ENCODE measurements around the gene EFCAB7.

The EFCAB7 gene

GRCh38 chr1:63615768-63616420 lies 92.6 kb downstream of the EFCAB7 start:
- Histone ChIP-seq H3K4me3 (ENCODE audit: low read depth in 1 of 5, low read length in 5 of 5) (no peak overlapping the region), H3K9me3 (ENCODE audit: control insufficient read depth in 5 of 5, low read length in 5 of 5) (no peaks in the 10 kb centered on the region), H3K27ac (ENCODE audit: low read depth, low read length) (no peak overlapping the region), H3K4me1 (ENCODE audit: control insufficient read depth in 5 of 5, insufficient read depth in 5 of 5, low read length in 5 of 5) (peaks cover 0 to 42% (median 22%) of the 10 kb centered on the region in 5 donors), H3K27me3 (ENCODE audit: control insufficient read depth in 5 of 5, insufficient read depth in 4 of 5, low read length in 5 of 5) (no peaks in the 10 kb centered on the region), H3K36me3 (ENCODE audit: control insufficient read depth in 5 of 5, insufficient read depth in 5 of 5, low read length in 5 of 5) (peaks cover 0 to 4% (median 0%) of the 10 kb centered on the region in 5 donors), H3K9ac (ENCODE audit: low read length in 5 of 5) (no peak overlapping the region)

- Histone ChIP-seq H3K4me3 (ENCODE audit: low read depth in 1 of 5, low read length in 5 of 5) (no peak overlapping the region), H3K4me1 (ENCODE audit: control insufficient read depth in 5 of 5, insufficient read depth in 5 of 5, low read length in 5 of 5) (peaks cover 0 to 42% (median 28%) of the 10 kb centered on the region in 5 donors), H3K36me3 (ENCODE audit: control insufficient read depth in 5 of 5, insufficient read depth in 5 of 5, low read length in 5 of 5) (peaks cover 0 to 4% (median 0%) of the 10 kb centered on the region in 5 donors), H3K9me3 (ENCODE audit: control insufficient read depth in 5 of 5, low read length in 5 of 5) (no peaks in the 10 kb centered on the region), H3K27me3 (ENCODE audit: control insufficient read depth in 5 of 5, insufficient read depth in 4 of 5, low read length in 5 of 5) (no peaks in the 10 kb centered on the region), H3K9ac (ENCODE audit: low read length in 5 of 5) (no peak overlapping the region), H3K27ac (ENCODE audit: low read depth, low read length) (no peak overlapping the region)
These were observed 94.1 kb downstream of the EFCAB7 start for GRCh38 chr1:63617450-63617849.

GRCh38 chr1:63618011-63618410 lies 94.7 kb downstream of the EFCAB7 start:
- no peaks in the 10 kb centered on the region for H3K9me3 ChIP-seq (ENCODE audit: control insufficient read depth in 5 of 5, low read length in 5 of 5)
- H3K27ac ChIP-seq (ENCODE audit: low read depth, low read length) = no peak overlapping the region
- H3K36me3 ChIP-seq (ENCODE audit: control insufficient read depth in 5 of 5, insufficient read depth in 5 of 5, low read length in 5 of 5) = peaks cover 0 to 4% (median 0%) of the 10 kb centered on the region in 5 donors
- peaks cover 0 to 42% (median 22%) of the 10 kb centered on the region in 5 donors for H3K4me1 ChIP-seq (ENCODE audit: control insufficient read depth in 5 of 5, insufficient read depth in 5 of 5, low read length in 5 of 5)
- no peak overlapping the region for H3K4me3 ChIP-seq (ENCODE audit: low read depth in 1 of 5, low read length in 5 of 5)
- no peak overlapping the region for H3K9ac ChIP-seq (ENCODE audit: low read length in 5 of 5)
- H3K27me3 ChIP-seq (ENCODE audit: control insufficient read depth in 5 of 5, insufficient read depth in 4 of 5, low read length in 5 of 5) = no peaks in the 10 kb centered on the region

- no peak overlapping the region for H3K27ac ChIP-seq (ENCODE audit: low read depth, low read length)
- peaks cover 0 to 38% (median 20%) of the 10 kb centered on the region in 5 donors for H3K4me1 ChIP-seq (ENCODE audit: control insufficient read depth in 5 of 5, insufficient read depth in 5 of 5, low read length in 5 of 5)
- no peak overlapping the region for H3K4me3 ChIP-seq (ENCODE audit: low read depth in 1 of 5, low read length in 5 of 5)
- H3K36me3 ChIP-seq (ENCODE audit: control insufficient read depth in 5 of 5, insufficient read depth in 5 of 5, low read length in 5 of 5) = peaks cover 0 to 3% (median 0%) of the 10 kb centered on the region in 5 donors
- no peaks in the 10 kb centered on the region for H3K9me3 ChIP-seq (ENCODE audit: control insufficient read depth in 5 of 5, low read length in 5 of 5)
- no peak overlapping the region for H3K9ac ChIP-seq (ENCODE audit: low read length in 5 of 5)
- H3K27me3 ChIP-seq (ENCODE audit: control insufficient read depth in 5 of 5, insufficient read depth in 4 of 5, low read length in 5 of 5) = no peaks in the 10 kb centered on the region
These were observed 96.2 kb downstream of the EFCAB7 start for GRCh38 chr1:63619558-63619957.

GRCh38 chr1:63620671-63621070 lies 97.3 kb downstream of the EFCAB7 start:
- Histone ChIP-seq H3K9ac (ENCODE audit: low read length in 5 of 5) (peak overlapping the region in 1 of 5 donors; percentile 10), H3K36me3 (ENCODE audit: control insufficient read depth in 5 of 5, insufficient read depth in 5 of 5, low read length in 5 of 5) (peaks cover 0 to 2% (median 0%) of the 10 kb centered on the region in 5 donors), H3K4me1 (ENCODE audit: control insufficient read depth in 5 of 5, insufficient read depth in 5 of 5, low read length in 5 of 5) (peaks cover 0 to 44% (median 24%) of the 10 kb centered on the region in 5 donors), H3K27ac (ENCODE audit: low read depth, low read length) (peak overlapping the region; percentile 42), H3K4me3 (ENCODE audit: low read depth in 1 of 5, low read length in 5 of 5) (no peak overlapping the region), H3K27me3 (ENCODE audit: control insufficient read depth in 5 of 5, insufficient read depth in 4 of 5, low read length in 5 of 5) (no peaks in the 10 kb centered on the region), H3K9me3 (ENCODE audit: control insufficient read depth in 5 of 5, low read length in 5 of 5) (no peaks in the 10 kb centered on the region)

GRCh38 chr1:63621075-63621474 lies 97.8 kb downstream of the EFCAB7 start:
- Histone ChIP-seq H3K27me3 (ENCODE audit: control insufficient read depth in 5 of 5, insufficient read depth in 4 of 5, low read length in 5 of 5) (no peaks in the 10 kb centered on the region), H3K27ac (ENCODE audit: low read depth, low read length) (peak overlapping the region; percentile 42), H3K9ac (ENCODE audit: low read length in 5 of 5) (peak overlapping the region in 2 of 5 donors; percentile 9 to 10), H3K9me3 (ENCODE audit: control insufficient read depth in 5 of 5, low read length in 5 of 5) (no peaks in the 10 kb centered on the region), H3K4me3 (ENCODE audit: low read depth in 1 of 5, low read length in 5 of 5) (no peak overlapping the region), H3K4me1 (ENCODE audit: control insufficient read depth in 5 of 5, insufficient read depth in 5 of 5, low read length in 5 of 5) (peaks cover 0 to 45% (median 23%) of the 10 kb centered on the region in 5 donors), H3K36me3 (ENCODE audit: control insufficient read depth in 5 of 5, insufficient read depth in 5 of 5, low read length in 5 of 5) (peaks cover 0 to 2% (median 0%) of the 10 kb centered on the region in 5 donors)

- H3K4me1 ChIP-seq (ENCODE audit: control insufficient read depth in 5 of 5, insufficient read depth in 5 of 5, low read length in 5 of 5) = peaks cover 0 to 45% (median 18%) of the 10 kb centered on the region in 5 donors
- H3K27ac ChIP-seq (ENCODE audit: low read depth, low read length) = peak overlapping the region; percentile 42
These were observed 98.4 kb downstream of the EFCAB7 start for GRCh38 chr1:63621698-63622097.

More at GRCh38 chr1:63621698-63622097, 98.4 kb downstream of the EFCAB7 start:
- Histone ChIP-seq H3K27me3 (ENCODE audit: control insufficient read depth in 5 of 5, insufficient read depth in 4 of 5, low read length in 5 of 5) (no peaks in the 10 kb centered on the region), H3K9me3 (ENCODE audit: control insufficient read depth in 5 of 5, low read length in 5 of 5) (no peaks in the 10 kb centered on the region), H3K4me3 (ENCODE audit: low read depth in 1 of 5, low read length in 5 of 5) (no peak overlapping the region), H3K36me3 (ENCODE audit: control insufficient read depth in 5 of 5, insufficient read depth in 5 of 5, low read length in 5 of 5) (peaks cover 0 to 2% (median 0%) of the 10 kb centered on the region in 5 donors), H3K9ac (ENCODE audit: low read length in 5 of 5) (peak overlapping the region in 1 of 5 donors; percentile 9)

Measured in subcutaneous abdominal adipose tissue (tissue), 5 donors.